ENCODE data around the gene PCDH19. TPM values are rescaled to one million over a fixed set of nuclear protein-coding genes. Genes with fewer than 3 reads are reported as not detected.

PCDH19 gene
- total and polyA plus RNA-seq, 2 experiments from 2014 or later, result 0.87 to 1.4 TPM

DNA sequence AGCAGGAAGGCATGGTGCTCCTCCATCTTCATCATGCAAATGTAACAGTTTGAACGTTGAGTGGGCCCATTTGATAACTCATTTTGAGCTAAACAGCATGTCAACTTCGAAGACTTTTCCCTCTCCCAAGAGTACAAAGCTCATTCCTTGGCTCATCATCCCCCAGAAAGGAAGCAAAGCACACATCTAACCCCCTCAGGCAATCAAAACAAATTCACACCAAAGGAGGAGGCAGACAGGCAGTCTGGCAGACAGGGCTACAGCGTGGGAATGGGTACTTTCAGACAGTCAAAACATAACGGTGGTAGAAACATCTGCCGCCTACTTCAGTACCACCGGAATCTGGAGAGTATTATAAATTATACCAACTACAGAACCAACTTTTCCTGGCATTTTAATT lies 81.7 kb downstream of the PCDH19 start (continued):
- no peak for TF ChIP-seq ETS1 (IDR thresholded peaks at IDR 0.05)

- Mint-ChIP-seq H3K27me3 (ENCODE audit: insufficient read depth, low read depth, poor library complexity) (no peaks in the 10 kb centered on the region), H3K9me3 (no peaks in the 10 kb centered on the region), H3K4me3 (no peak overlapping the region), H3K4me1 (no peaks in the 10 kb centered on the region), H3K36me3 (ENCODE audit: low read depth) (no peaks in the 10 kb centered on the region), H3K27ac (no peak overlapping the region)
- Histone ChIP-seq H4K20me1 (replicated peaks; ENCODE audit: insufficient read depth) (no peaks in the 10 kb centered on the region), H3K4me3 (no peak overlapping the region), H3K4me1 (ENCODE audit: insufficient read depth) (no peaks in the 10 kb centered on the region), H3K9me2 (ENCODE audit: insufficient read depth) (no peaks in the 10 kb centered on the region), H3K27me3 (ENCODE audit: insufficient read depth) (no peaks in the 10 kb centered on the region), H3K36me3 (ENCODE audit: insufficient read depth) (no peaks in the 10 kb centered on the region), H3F3A (replicated peaks; ENCODE audit: low read depth) (no peaks in the 10 kb centered on the region), H3K4me2 (no peak overlapping the region), H3K27ac (ENCODE audit: low read depth) (no peak overlapping the region), H2AFZ (no peak overlapping the region), H3K79me2 (replicated peaks; ENCODE audit: insufficient read depth) (no peaks in the 10 kb centered on the region)
- ATAC-seq (no peak), DNase-seq (ENCODE audit: low spot score) (no peak)
- no peak for TF ChIP-seq POLR2AphosphoS5 (IDR thresholded peaks at IDR 0.05; ENCODE audit: low read depth)
- no peak for TF ChIP-seq ETS1 (IDR thresholded peaks at IDR 0.05)
- no peak for TF ChIP-seq EZH2 (IDR thresholded peaks at IDR 0.05; ENCODE audit: low read depth, unreplicated experiment)
- no peak for TF ChIP-seq NANOG (IDR thresholded peaks at IDR 0.05; ENCODE audit: borderline replicate concordance)
- no peak for TF ChIP-seq ZNF331 (CRISPR knock-in tag; IDR thresholded peaks at IDR 0.05; ENCODE audit: low read depth)
- TF ChIP-seq ZNF114 (CRISPR knock-in tag; IDR thresholded peaks at IDR 0.05), result no peak
- TF ChIP-seq, protein P1, sequence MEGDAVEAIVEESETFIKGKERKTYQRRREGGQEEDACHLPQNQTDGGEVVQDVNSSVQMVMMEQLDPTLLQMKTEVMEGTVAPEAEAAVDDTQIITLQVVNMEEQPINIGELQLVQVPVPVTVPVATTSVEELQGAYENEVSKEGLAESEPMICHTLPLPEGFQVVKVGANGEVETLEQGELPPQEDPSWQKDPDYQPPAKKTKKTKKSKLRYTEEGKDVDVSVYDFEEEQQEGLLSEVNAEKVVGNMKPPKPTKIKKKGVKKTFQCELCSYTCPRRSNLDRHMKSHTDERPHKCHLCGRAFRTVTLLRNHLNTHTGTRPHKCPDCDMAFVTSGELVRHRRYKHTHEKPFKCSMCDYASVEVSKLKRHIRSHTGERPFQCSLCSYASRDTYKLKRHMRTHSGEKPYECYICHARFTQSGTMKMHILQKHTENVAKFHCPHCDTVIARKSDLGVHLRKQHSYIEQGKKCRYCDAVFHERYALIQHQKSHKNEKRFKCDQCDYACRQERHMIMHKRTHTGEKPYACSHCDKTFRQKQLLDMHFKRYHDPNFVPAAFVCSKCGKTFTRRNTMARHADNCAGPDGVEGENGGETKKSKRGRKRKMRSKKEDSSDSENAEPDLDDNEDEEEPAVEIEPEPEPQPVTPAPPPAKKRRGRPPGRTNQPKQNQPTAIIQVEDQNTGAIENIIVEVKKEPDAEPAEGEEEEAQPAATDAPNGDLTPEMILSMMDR (conservative IDR thresholded peaks at IDR 0.05; ENCODE audit: low read depth in 2 of 2), result no peak
- TF ChIP-seq, protein P2, sequence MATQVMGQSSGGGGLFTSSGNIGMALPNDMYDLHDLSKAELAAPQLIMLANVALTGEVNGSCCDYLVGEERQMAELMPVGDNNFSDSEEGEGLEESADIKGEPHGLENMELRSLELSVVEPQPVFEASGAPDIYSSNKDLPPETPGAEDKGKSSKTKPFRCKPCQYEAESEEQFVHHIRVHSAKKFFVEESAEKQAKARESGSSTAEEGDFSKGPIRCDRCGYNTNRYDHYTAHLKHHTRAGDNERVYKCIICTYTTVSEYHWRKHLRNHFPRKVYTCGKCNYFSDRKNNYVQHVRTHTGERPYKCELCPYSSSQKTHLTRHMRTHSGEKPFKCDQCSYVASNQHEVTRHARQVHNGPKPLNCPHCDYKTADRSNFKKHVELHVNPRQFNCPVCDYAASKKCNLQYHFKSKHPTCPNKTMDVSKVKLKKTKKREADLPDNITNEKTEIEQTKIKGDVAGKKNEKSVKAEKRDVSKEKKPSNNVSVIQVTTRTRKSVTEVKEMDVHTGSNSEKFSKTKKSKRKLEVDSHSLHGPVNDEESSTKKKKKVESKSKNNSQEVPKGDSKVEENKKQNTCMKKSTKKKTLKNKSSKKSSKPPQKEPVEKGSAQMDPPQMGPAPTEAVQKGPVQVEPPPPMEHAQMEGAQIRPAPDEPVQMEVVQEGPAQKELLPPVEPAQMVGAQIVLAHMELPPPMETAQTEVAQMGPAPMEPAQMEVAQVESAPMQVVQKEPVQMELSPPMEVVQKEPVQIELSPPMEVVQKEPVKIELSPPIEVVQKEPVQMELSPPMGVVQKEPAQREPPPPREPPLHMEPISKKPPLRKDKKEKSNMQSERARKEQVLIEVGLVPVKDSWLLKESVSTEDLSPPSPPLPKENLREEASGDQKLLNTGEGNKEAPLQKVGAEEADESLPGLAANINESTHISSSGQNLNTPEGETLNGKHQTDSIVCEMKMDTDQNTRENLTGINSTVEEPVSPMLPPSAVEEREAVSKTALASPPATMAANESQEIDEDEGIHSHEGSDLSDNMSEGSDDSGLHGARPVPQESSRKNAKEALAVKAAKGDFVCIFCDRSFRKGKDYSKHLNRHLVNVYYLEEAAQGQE (IDR thresholded peaks at IDR 0.05; ENCODE audit: unreplicated experiment), result no peak
- no peak for TF ChIP-seq JUNB (IDR thresholded peaks at IDR 0.05; ENCODE audit: unreplicated experiment)
- TF ChIP-seq EZH2phosphoT487 (IDR thresholded peaks at IDR 0.05; ENCODE audit: unreplicated experiment), result no peak
- TF ChIP-seq CREB1 (CRISPR knock-in tag; IDR thresholded peaks at IDR 0.05; ENCODE audit: low read depth), result no peak
- TF ChIP-seq, protein P3, sequence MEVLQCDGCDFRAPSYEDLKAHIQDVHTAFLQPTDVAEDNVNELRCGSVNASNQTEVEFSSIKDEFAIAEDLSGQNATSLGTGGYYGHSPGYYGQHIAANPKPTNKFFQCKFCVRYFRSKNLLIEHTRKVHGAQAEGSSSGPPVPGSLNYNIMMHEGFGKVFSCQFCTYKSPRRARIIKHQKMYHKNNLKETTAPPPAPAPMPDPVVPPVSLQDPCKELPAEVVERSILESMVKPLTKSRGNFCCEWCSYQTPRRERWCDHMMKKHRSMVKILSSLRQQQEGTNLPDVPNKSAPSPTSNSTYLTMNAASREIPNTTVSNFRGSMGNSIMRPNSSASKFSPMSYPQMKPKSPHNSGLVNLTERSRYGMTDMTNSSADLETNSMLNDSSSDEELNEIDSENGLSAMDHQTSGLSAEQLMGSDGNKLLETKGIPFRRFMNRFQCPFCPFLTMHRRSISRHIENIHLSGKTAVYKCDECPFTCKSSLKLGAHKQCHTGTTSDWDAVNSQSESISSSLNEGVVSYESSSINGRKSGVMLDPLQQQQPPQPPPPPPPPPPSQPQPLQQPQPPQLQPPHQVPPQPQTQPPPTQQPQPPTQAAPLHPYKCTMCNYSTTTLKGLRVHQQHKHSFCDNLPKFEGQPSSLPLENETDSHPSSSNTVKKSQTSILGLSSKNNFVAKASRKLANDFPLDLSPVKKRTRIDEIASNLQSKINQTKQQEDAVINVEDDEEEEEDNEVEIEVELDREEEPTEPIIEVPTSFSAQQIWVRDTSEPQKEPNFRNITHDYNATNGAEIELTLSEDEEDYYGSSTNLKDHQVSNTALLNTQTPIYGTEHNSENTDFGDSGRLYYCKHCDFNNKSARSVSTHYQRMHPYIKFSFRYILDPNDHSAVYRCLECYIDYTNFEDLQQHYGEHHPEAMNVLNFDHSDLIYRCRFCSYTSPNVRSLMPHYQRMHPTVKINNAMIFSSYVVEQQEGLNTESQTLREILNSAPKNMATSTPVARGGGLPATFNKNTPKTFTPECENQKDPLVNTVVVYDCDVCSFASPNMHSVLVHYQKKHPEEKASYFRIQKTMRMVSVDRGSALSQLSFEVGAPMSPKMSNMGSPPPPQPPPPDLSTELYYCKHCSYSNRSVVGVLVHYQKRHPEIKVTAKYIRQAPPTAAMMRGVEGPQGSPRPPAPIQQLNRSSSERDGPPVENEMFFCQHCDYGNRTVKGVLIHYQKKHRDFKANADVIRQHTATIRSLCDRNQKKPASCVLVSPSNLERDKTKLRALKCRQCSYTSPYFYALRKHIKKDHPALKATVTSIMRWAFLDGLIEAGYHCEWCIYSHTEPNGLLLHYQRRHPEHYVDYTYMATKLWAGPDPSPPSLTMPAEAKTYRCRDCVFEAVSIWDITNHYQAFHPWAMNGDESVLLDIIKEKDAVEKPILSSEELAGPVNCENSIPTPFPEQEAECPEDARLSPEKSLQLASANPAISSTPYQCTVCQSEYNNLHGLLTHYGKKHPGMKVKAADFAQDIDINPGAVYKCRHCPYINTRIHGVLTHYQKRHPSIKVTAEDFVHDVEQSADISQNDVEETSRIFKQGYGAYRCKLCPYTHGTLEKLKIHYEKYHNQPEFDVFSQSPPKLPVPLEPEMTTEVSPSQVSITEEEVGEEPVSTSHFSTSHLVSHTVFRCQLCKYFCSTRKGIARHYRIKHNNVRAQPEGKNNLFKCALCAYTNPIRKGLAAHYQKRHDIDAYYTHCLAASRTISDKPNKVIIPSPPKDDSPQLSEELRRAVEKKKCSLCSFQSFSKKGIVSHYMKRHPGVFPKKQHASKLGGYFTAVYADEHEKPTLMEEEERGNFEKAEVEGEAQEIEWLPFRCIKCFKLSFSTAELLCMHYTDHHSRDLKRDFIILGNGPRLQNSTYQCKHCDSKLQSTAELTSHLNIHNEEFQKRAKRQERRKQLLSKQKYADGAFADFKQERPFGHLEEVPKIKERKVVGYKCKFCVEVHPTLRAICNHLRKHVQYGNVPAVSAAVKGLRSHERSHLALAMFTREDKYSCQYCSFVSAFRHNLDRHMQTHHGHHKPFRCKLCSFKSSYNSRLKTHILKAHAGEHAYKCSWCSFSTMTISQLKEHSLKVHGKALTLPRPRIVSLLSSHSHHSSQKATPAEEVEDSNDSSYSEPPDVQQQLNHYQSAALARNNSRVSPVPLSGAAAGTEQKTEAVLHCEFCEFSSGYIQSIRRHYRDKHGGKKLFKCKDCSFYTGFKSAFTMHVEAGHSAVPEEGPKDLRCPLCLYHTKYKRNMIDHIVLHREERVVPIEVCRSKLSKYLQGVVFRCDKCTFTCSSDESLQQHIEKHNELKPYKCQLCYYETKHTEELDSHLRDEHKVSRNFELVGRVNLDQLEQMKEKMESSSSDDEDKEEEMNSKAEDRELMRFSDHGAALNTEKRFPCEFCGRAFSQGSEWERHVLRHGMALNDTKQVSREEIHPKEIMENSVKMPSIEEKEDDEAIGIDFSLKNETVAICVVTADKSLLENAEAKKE (CRISPR knock-in tag; IDR thresholded peaks at IDR 0.05), result no peak
Observed at GRCh38 chrX:100319716-100320115, 90.4 kb downstream of the PCDH19 start.
